ENCODE results near the gene PID1. TPM values are rescaled to one million over a fixed set of nuclear protein-coding genes. Genes with fewer than 3 reads are reported as not detected.

The PID1 gene
- total and polyA plus RNA-seq, 11 donors, result 2.1 to 17.7 (median 7.1) TPM

DNA sequence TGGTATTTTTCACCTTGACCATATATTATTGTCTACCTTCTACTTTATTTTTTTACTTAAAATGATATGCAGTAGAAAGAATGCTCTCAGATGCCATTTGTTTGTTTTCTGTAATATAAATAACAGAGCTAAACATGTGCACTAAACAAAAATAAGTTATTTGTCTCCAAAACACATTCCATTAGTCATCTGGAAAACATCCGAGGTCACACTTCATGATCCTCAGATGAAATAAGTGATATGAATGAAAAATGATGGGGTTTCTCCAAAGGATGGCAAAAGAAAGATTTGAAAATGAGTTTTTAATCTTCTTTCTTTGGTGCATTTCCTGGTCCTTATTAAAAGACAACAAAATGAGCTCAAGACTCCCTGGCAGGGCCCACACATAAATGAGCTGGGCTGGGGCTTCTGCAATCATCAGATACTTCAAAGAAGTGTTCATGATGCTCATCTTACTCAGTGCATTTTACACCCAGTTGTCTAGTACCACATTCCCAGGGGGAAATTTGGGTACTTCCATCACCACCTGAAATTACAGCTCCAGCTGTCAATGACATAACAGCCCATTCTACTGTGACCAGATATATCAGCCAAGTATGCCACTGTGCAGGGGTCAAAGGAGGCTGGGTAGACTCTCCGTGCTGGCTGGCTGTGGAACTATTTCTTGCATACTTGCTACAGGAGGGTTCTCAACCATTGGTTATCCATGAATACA lies 283.5 kb downstream of the PID1 start:
- no peaks in the 10 kb centered on the region for H3K4me1 ChIP-seq
- peaks cover 0 to 5% (median 0%) of the 10 kb centered on the region in 12 donors for H3K9me3 ChIP-seq
- no peak overlapping the region for H3K27ac ChIP-seq
- 67 to 79% (median 73%) methylated on average over 2 of the region's 2 CpGs for WGBS, 4 donors
- H3K36me3 ChIP-seq, result no peaks in the 10 kb centered on the region
- DNase-seq (no peak), ATAC-seq (no peak)
- H3K27me3 ChIP-seq, result no peaks in the 10 kb centered on the region
- intact Hi-C loops (cut with DNase I), result no loop called here
- no peak for TF ChIP-seq CTCF (IDR thresholded peaks at IDR 0.05)
- H3K4me3 ChIP-seq, result no peak overlapping the region

DNA sequence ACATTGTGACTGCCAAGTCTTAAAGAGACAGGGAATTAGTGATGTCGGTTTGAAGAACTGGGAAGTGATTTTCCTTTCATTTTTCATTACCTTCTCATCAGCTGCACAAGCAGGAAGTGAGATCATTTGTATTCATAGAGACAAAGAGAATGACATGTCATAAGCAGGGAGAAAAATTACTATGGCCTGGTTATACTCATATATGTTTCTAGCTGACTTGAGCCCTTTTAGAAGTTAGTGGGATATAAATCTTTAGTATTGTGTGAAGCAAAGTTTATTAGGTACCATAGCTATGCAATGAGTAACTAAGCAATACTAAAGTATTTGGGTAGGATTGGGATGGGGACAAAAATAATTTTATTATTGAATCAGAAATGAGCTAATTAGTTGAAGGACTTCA lies 284.1 kb downstream of the PID1 start:
- H3K27ac ChIP-seq, result no peak overlapping the region
- H3K4me3 ChIP-seq, result no peak overlapping the region
- H3K4me1 ChIP-seq, result no peaks in the 10 kb centered on the region
- intact Hi-C loops (cut with DNase I), result no loop called here
- WGBS, 4 donors, result 37 to 57% (median 50%) methylated on average over 1 of the region's 1 CpG
- H3K36me3 ChIP-seq, result no peaks in the 10 kb centered on the region
- H3K9me3 ChIP-seq, result no peaks in the 10 kb centered on the region
- DNase-seq, result no peak
- ATAC-seq, result no peak
- TF ChIP-seq CTCF (IDR thresholded peaks at IDR 0.05) (no peak), POLR2A (IDR thresholded peaks at IDR 0.05) (no peak)
- H3K27me3 ChIP-seq, result no peaks in the 10 kb centered on the region

DNA sequence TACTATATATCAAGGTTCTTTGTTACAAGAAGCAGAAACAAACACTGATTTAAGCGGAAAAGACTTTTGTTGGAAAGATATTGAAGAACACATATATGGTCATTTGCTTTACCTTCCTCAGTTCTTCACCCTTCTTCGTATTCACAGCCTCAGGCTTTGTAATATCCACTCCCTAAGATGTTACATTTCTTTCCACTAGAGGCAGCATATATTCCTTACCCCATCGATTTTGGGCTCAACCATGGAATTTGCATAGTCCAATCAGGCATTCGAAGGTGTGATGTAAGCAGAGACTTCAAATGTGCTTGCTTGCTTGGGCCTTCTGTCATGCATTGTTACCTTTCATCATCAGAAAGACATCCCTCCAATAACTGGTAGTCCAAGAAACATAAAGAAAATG lies 287.4 kb downstream of the PID1 start:
- Histone ChIP-seq H3K27me3 (no peaks in the 10 kb centered on the region), H3K9me3 (peaks cover 0 to 21% (median 9%) of the 10 kb centered on the region in 12 donors), H3K36me3 (no peaks in the 10 kb centered on the region), H3K4me1 (no peaks in the 10 kb centered on the region), H3K4me3 (no peak overlapping the region), H3K27ac (no peak overlapping the region)
- DNase-seq, result no peak
- TF ChIP-seq CTCF (IDR thresholded peaks at IDR 0.05) (no peak), POLR2A (IDR thresholded peaks at IDR 0.05) (no peak)
- ATAC-seq, result no peak
- WGBS, 4 donors, result 75 to 83% (median 79%) methylated on average over 4 of the region's 4 CpGs
- intact Hi-C loops (cut with DNase I), result no loop called here

DNA sequence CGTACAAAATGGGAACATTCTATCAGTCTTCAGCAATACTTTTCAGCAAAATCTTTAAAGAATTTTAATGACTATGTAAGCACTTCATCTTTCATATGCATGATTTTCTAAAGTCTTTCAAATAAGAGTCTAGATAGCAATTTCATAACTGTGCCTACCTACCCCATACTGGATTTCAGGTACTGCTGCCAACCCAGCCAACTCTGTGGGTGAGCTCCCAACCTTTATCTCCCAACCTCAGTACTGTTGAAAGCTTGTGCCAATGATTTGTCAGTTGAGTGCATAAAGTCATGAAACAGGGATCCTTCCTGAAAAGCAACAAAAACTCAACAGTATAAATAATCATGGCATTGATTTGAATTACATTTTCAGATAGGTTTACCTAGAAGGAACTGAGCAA lies 296.9 kb downstream of the PID1 start:
- intact Hi-C loops (cut with DNase I), result no loop called here
- WGBS, 4 donors, result 79 to 91% (median 86%) methylated on average over 1 of the region's 1 CpG
- no peak for TF ChIP-seq CTCF (IDR thresholded peaks at IDR 0.05)
- no peak for TF ChIP-seq POLR2A (IDR thresholded peaks at IDR 0.05)
- Histone ChIP-seq H3K36me3 (no peaks in the 10 kb centered on the region), H3K4me3 (no peak overlapping the region), H3K4me1 (no peaks in the 10 kb centered on the region), H3K27ac (no peak overlapping the region), H3K27me3 (no peaks in the 10 kb centered on the region), H3K9me3 (no peaks in the 10 kb centered on the region)
- ATAC-seq (no peak), DNase-seq (no peak)
